WERI-Rb-1 (cell line): ENCODE data around the gene ELL2.

Source experiments
- DNase-seq: peaks from one replicate; pipeline ENCODE4 v3.0.0-alpha.2; 2020
- H3K27ac ChIP-seq: fragments of 250-450 bp; sonication (Bioruptor Pico); 2 replicates; pipeline ENCODE4 v1.5.1; 2020; ENCODE audit warnings: mild to moderate bottlenecking, moderate library complexity
- H3K27me3 ChIP-seq: fragments of 250-450 bp; sonication (Bioruptor Pico); 2 replicates; pipeline ENCODE4 v1.5.1; 2021; ENCODE audit warnings: mild to moderate bottlenecking, low read depth, moderate library complexity; ENCODE audit not compliant: insufficient read depth, severe bottlenecking
- H3K36me3 ChIP-seq: fragments of 250-450 bp; sonication (Bioruptor Pico); 2 replicates; pipeline ENCODE4 v1.5.1; 2020; ENCODE audit warnings: mild to moderate bottlenecking, moderate library complexity
- H3K4me3 ChIP-seq: 2 replicates; pipeline ENCODE4 v1.5.1; 2011; ENCODE audit warnings: low read depth, mild to moderate bottlenecking, control low read depth, low read length
- H3K9me3 ChIP-seq: fragments of 250-450 bp; sonication (Bioruptor Pico); 2 replicates; pipeline ENCODE4 v1.5.1; 2021; ENCODE audit warnings: mild to moderate bottlenecking, moderate library complexity; ENCODE audit not compliant: severe bottlenecking
- CTCF ChIP-seq: IDR thresholded peaks from 2 replicates; pipeline ENCODE4 v1.5.1; 2011; ENCODE audit warnings: low read depth, mild to moderate bottlenecking, control low read depth, inconsistent platforms, low read length

ELL2 gene

GRCh38 chr5:95876782-95877181 is 84.9 kb downstream of the ELL2 start:
- TF ChIP-seq CTCF: no peak

GRCh38 chr5:95874246-95874645 is 87.4 kb downstream of the ELL2 start:
- no peaks in the 10 kb centered on the region for H3K9me3 ChIP-seq
- no peak for TF ChIP-seq CTCF
- no peak overlapping the region for H3K27ac ChIP-seq
- H3K4me3 ChIP-seq: no peak overlapping the region
- H3K27me3 ChIP-seq: no peaks in the 10 kb centered on the region
- DNase-seq: no peak
- H3K36me3 ChIP-seq: no peaks in the 10 kb centered on the region

More at GRCh38 chr5:95876782-95877181, 84.9 kb downstream of the ELL2 start:
- Histone ChIP-seq H3K9me3 (no peaks in the 10 kb centered on the region), H3K27me3 (no peaks in the 10 kb centered on the region), H3K36me3 (no peaks in the 10 kb centered on the region), H3K27ac (no peak overlapping the region), H3K4me3 (no peak overlapping the region)
- DNase-seq: no peak

- Histone ChIP-seq H3K9me3 (no peaks in the 10 kb centered on the region), H3K4me3 (no peak overlapping the region), H3K36me3 (no peaks in the 10 kb centered on the region), H3K27me3 (no peaks in the 10 kb centered on the region), H3K27ac (no peak overlapping the region)
- no peak for TF ChIP-seq CTCF
- no peak for DNase-seq
These were observed 88.3 kb downstream of the ELL2 start for GRCh38 chr5:95873351-95873750.

- Histone ChIP-seq H3K27ac (no peak overlapping the region), H3K27me3 (no peaks in the 10 kb centered on the region), H3K9me3 (no peaks in the 10 kb centered on the region), H3K36me3 (no peaks in the 10 kb centered on the region), H3K4me3 (no peak overlapping the region)
- no peak for DNase-seq
- TF ChIP-seq CTCF: no peak
These were observed 89.0 kb downstream of the ELL2 start for GRCh38 chr5:95872346-95873268.

GRCh38 chr5:95871146-95871806 is 90.4 kb downstream of the ELL2 start:
- no peak overlapping the region for H3K27ac ChIP-seq
- no peak for DNase-seq
- no peak for TF ChIP-seq CTCF
- no peak overlapping the region for H3K4me3 ChIP-seq
- H3K27me3 ChIP-seq: no peaks in the 10 kb centered on the region
- no peaks in the 10 kb centered on the region for H3K36me3 ChIP-seq
- H3K9me3 ChIP-seq: no peaks in the 10 kb centered on the region
